C4-2B (cell line): ENCODE data around the gene PSMB9.
A peak's percentile ranks its signal among the peaks of the same experiment; 100 is the strongest.

Experiments used
- H3K27ac ChIP-seq: fragments of 450-650 bp; 2 replicates; pipeline ENCODE4 v1.5.1; 2017
- CTCF ChIP-seq: fragments of 450-650 bp; conservative IDR thresholded peaks from 2 replicates; pipeline ENCODE4 v1.5.1; 2017; ENCODE audit warnings: mild to moderate bottlenecking
- ZFX ChIP-seq: fragments of 450-650 bp; IDR thresholded peaks from 2 replicates; pipeline ENCODE4 v1.6.1; 2017

Gene PSMB9

GRCh38 chr6:32882879-32883250 is 28.9 kb downstream of the PSMB9 start:
- H3K27ac ChIP-seq: no peak overlapping the region

GRCh38 chr6:32883789-32884188 is 29.8 kb downstream of the PSMB9 start:
- H3K27ac ChIP-seq: no peak overlapping the region
- TF ChIP-seq CTCF: no peak
- no peak for TF ChIP-seq ZFX

More at GRCh38 chr6:32882879-32883250, 28.9 kb downstream of the PSMB9 start:
- TF ChIP-seq CTCF (no peak), ZFX (no peak)

- no peak overlapping the region for H3K27ac ChIP-seq
- TF ChIP-seq ZFX (no peak), CTCF (peak; percentile 78)
These were observed 31.8 kb downstream of the PSMB9 start for GRCh38 chr6:32885698-32886286.

GRCh38 chr6:32886681-32887383 is 32.8 kb downstream of the PSMB9 start:
- TF ChIP-seq ZFX (no peak), CTCF (no peak)
- no peak overlapping the region for H3K27ac ChIP-seq

- no peak for TF ChIP-seq CTCF
- TF ChIP-seq ZFX: no peak
- H3K27ac ChIP-seq: no peak overlapping the region
These were observed 33.6 kb downstream of the PSMB9 start for GRCh38 chr6:32887616-32888015.

- no peak overlapping the region for H3K27ac ChIP-seq
- TF ChIP-seq ZFX: no peak
- no peak for TF ChIP-seq CTCF
These were observed 34.6 kb downstream of the PSMB9 start for GRCh38 chr6:32888576-32888975.

GRCh38 chr6:32889533-32889932 is 35.5 kb downstream of the PSMB9 start:
- H3K27ac ChIP-seq: no peak overlapping the region
- TF ChIP-seq ZFX (no peak), CTCF (no peak)
